ENCODE data around the gene KPNA1.
"Not testable (repeated sequence)": the region's sequence is repeated elsewhere in the genome, so short reads cannot be mapped to it uniquely, and the experiment has no call there.

The KPNA1 gene

GRCh38 chr3:122502139-122502538 is 12.6 kb downstream of the KPNA1 start:
- H3K4me2 ChIP-seq, result no peak overlapping the region
- H4K20me1 ChIP-seq (ENCODE audit: insufficient read depth), result peaks cover 48% of the 10 kb centered on the region
- H3K27me3 ChIP-seq (ENCODE audit: insufficient read depth, low read depth), result no peaks in the 10 kb centered on the region

GRCh38 chr3:122500964-122501363 is 13.8 kb downstream of the KPNA1 start:
- not testable (repeated sequence) for H3K4me3 ChIP-seq (IDR thresholded peaks at IDR 0.05; ENCODE audit: insufficient read depth, low read depth, low read length); H3K27ac ChIP-seq; H3K4me2 ChIP-seq; H3K36me3 ChIP-seq (ENCODE audit: insufficient read depth); H3K27me3 ChIP-seq (ENCODE audit: insufficient read depth, low read depth); H2AFZ ChIP-seq (ENCODE audit: low read depth); H3K9ac ChIP-seq
- Histone ChIP-seq H4K20me1 (ENCODE audit: insufficient read depth) (peaks cover 46% of the 10 kb centered on the region), H3K4me1 (ENCODE audit: low read depth, poor library complexity, severe bottlenecking) (peaks cover 40% of the 10 kb centered on the region), H3K79me2 (ENCODE audit: insufficient read depth, low read depth) (peaks cover 62% of the 10 kb centered on the region)

More at GRCh38 chr3:122502139-122502538, 12.6 kb downstream of the KPNA1 start:
- H3K36me3 ChIP-seq (ENCODE audit: insufficient read depth), result no peaks in the 10 kb centered on the region
- H3K79me2 ChIP-seq (ENCODE audit: insufficient read depth, low read depth), result peaks cover 64% of the 10 kb centered on the region
- no peak overlapping the region for H3K27ac ChIP-seq
- TF ChIP-seq CTCF (conservative IDR thresholded peaks at IDR 0.05; ENCODE audit: low read depth, low read length), result no peak
- no peak overlapping the region for H2AFZ ChIP-seq (ENCODE audit: low read depth)
- H3K4me3 ChIP-seq (IDR thresholded peaks at IDR 0.05; ENCODE audit: insufficient read depth, low read depth, low read length), result no peak overlapping the region
- peaks cover 34% of the 10 kb centered on the region for H3K4me1 ChIP-seq (ENCODE audit: low read depth, poor library complexity, severe bottlenecking)
- no peak overlapping the region for H3K9ac ChIP-seq

GRCh38 chr3:122498152-122498551 is 16.6 kb downstream of the KPNA1 start:
- Histone ChIP-seq H3K4me2 (peak overlapping the region; percentile 34; the same call in 1 of the 2 replicates), H3K9ac (no peak overlapping the region), H3K79me2 (ENCODE audit: insufficient read depth, low read depth) (peaks cover 34% of the 10 kb centered on the region; the same call in 1 of the 2 replicates), H3K36me3 (ENCODE audit: insufficient read depth) (peaks cover 2% of the 10 kb centered on the region; the same call in 1 of the 2 replicates), H3K4me3 (IDR thresholded peaks at IDR 0.05; ENCODE audit: insufficient read depth, low read depth, low read length) (no peak overlapping the region), H2AFZ (ENCODE audit: low read depth) (no peak overlapping the region), H3K27me3 (ENCODE audit: insufficient read depth, low read depth) (no peaks in the 10 kb centered on the region), H3K27ac (no peak overlapping the region), H4K20me1 (ENCODE audit: insufficient read depth) (peaks cover 37% of the 10 kb centered on the region), H3K4me1 (ENCODE audit: low read depth, poor library complexity, severe bottlenecking) (peaks cover 33% of the 10 kb centered on the region)
- no peak for TF ChIP-seq CTCF (conservative IDR thresholded peaks at IDR 0.05; ENCODE audit: low read depth, low read length)

- Histone ChIP-seq H3K79me2 (ENCODE audit: insufficient read depth, low read depth) (peaks cover 28% of the 10 kb centered on the region; the same call in 1 of the 2 replicates), H3K36me3 (ENCODE audit: insufficient read depth) (peaks cover 2% of the 10 kb centered on the region; the same call in 1 of the 2 replicates), H3K4me3 (IDR thresholded peaks at IDR 0.05; ENCODE audit: insufficient read depth, low read depth, low read length) (no peak overlapping the region), H3K4me1 (ENCODE audit: low read depth, poor library complexity, severe bottlenecking) (peaks cover 29% of the 10 kb centered on the region), H2AFZ (ENCODE audit: low read depth) (no peak overlapping the region), H3K4me2 (peak overlapping the region; percentile 34; the same call in 1 of the 2 replicates), H4K20me1 (ENCODE audit: insufficient read depth) (peaks cover 32% of the 10 kb centered on the region), H3K9ac (no peak overlapping the region), H3K27ac (no peak overlapping the region), H3K27me3 (ENCODE audit: insufficient read depth, low read depth) (no peaks in the 10 kb centered on the region)
- no peak for TF ChIP-seq CTCF (conservative IDR thresholded peaks at IDR 0.05; ENCODE audit: low read depth, low read length)
Observed at GRCh38 chr3:122497425-122497824, 17.3 kb downstream of the KPNA1 start.

- Histone ChIP-seq H3K9ac (no peak overlapping the region), H3K27ac (no peak overlapping the region), H3K27me3 (ENCODE audit: insufficient read depth, low read depth) (no peaks in the 10 kb centered on the region), H3K4me3 (IDR thresholded peaks at IDR 0.05; ENCODE audit: insufficient read depth, low read depth, low read length) (no peak overlapping the region), H2AFZ (ENCODE audit: low read depth) (no peak overlapping the region), H3K4me2 (no peak overlapping the region; the same call in 1 of the 2 replicates), H3K79me2 (ENCODE audit: insufficient read depth, low read depth) (peaks cover 19% of the 10 kb centered on the region; the same call in 1 of the 2 replicates), H3K36me3 (ENCODE audit: insufficient read depth) (peaks cover 2% of the 10 kb centered on the region; the same call in 1 of the 2 replicates), H4K20me1 (ENCODE audit: insufficient read depth) (peaks cover 27% of the 10 kb centered on the region), H3K4me1 (ENCODE audit: low read depth, poor library complexity, severe bottlenecking) (peaks cover 29% of the 10 kb centered on the region)
- TF ChIP-seq CTCF (conservative IDR thresholded peaks at IDR 0.05; ENCODE audit: low read depth, low read length), result no peak
Observed at GRCh38 chr3:122496508-122496907, 18.2 kb downstream of the KPNA1 start.
